ENCODE measurements around the gene FGG.

Gene FGG

GRCh38 chr4:154584259-154584658, 28.2 kb downstream of the FGG start:
- no peak for DNase-seq

- DNase-seq, result no peak
Observed at GRCh38 chr4:154583677-154584076, 28.8 kb downstream of the FGG start.

DNA sequence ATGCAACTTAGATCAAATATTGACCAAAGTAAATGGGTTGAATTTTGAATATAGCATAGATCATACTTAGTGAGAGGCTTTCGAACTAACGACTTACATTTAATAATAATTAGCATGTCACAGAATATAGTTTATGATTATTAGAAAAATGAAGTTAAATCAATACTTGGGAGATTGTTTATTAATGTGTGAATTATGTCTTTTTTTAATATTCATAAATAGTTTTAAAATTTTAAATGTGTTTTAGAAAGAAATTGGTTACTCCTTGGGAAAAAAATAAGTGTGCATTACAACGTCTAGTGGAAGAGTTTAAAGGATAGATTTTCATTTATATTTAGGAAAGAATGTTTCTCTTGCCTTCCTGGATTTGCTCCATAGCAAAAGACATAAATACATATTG, 29.2 kb downstream of the FGG start:
- no peak for DNase-seq

- no peak for DNase-seq
Observed at GRCh38 chr4:154582723-154583122, 29.7 kb downstream of the FGG start.

GRCh38 chr4:154579927-154580326, 32.5 kb downstream of the FGG start:
- DNase-seq, result no peak

GRCh38 chr4:154578919-154579318, 33.5 kb downstream of the FGG start:
- DNase-seq, result no peak

- DNase-seq, result no peak
Observed at GRCh38 chr4:154577324-154577723, 35.1 kb downstream of the FGG start.

GRCh38 chr4:154574311-154574710, 38.1 kb downstream of the FGG start:
- no peak for DNase-seq

- no peak for DNase-seq
Observed at GRCh38 chr4:154573190-154573870, 39.1 kb downstream of the FGG start.

- no peak for DNase-seq
Observed at GRCh38 chr4:154569584-154569983, 42.9 kb downstream of the FGG start.

DNA sequence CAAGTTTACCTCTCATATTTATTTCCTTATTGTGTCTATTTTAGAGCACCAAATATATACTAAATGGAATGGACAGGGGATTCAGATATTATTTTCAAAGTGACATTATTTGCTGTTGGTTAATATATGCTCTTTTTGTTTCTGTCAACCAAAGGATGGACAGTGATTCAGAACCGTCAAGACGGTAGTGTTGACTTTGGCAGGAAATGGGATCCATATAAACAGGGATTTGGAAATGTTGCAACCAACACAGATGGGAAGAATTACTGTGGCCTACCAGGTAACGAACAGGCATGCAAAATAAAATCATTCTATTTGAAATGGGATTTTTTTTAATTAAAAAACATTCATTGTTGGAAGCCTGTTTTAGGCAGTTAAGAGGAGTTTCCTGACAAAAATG, 43.4 kb downstream of the FGG start:
- no peak for DNase-seq

DNA sequence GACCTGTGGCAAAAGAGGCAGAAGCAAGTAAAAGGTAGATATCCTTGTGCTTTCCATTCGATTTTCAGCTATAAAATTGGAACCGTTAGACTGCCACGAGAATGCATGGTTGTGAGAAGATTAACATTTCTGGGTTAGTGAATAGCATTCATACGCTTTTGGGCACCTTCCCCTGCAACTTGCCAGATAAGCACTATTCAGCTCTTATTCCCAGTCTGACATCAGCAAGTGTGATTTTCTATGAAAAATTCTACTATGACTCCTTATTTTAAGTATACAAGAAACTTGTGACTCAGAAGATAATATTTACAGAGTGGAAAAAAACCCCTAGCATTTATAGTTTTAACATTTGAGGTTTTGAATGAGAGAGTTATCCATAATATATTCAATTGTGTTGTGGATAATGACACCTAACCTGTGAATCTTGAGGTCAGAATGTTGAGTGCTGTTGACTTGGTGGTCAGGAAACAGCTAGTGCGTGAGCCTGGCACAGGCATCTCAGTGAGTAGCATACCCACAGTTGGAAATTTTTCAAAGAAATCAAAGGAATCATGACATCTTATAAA, 45.7 kb downstream of the FGG start:
- no peak for DNase-seq

DNA sequence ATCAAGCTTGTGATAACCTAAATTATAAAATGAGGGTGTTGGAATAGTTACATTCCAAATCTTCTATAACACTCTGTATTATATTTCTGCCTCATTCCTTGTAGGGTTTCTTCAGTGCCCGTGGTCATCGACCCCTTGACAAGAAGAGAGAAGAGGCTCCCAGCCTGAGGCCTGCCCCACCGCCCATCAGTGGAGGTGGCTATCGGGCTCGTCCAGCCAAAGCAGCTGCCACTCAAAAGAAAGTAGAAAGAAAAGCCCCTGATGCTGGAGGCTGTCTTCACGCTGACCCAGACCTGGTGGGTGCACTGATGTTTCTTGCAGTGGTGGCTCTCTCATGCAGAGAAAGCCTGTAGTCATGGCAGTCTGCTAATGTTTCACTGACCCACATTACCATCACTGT, 46.8 kb downstream of the FGG start:
- DNase-seq, result no peak

- no peak for DNase-seq
Observed at GRCh38 chr4:154564311-154564710, 48.1 kb downstream of the FGG start.

- no peak for DNase-seq
Observed at GRCh38 chr4:154562697-154563254, 49.7 kb downstream of the FGG start, which contains the start of gene FGB. Gene FGB, plus strand, starts transcription at chr4:154563011. Its CDS starts 8 bp downstream, at chr4:154563019.

- no peak for DNase-seq
Observed at GRCh38 chr4:154560824-154561231, 51.6 kb downstream of the FGG start.

DNA sequence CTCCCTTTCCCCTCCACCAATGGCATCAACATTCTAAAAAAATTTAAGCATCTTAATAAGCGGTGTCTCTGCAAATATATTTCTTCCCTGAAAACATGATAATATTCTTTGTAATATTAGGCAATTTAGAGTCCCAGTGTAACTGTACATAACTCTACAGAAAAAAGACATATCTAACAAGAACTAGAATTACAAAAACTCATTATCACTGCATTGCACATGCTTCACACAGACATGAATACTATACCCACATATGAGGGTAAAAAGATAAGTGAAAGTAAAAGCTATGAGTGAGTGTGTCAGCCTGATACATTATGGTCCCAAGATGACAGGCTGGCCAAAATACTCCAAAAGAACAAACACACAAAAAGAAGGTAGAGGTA, 52.0 kb downstream of the FGG start:
- DNase-seq, result no peak

- DNase-seq, result no peak
Observed at GRCh38 chr4:154559494-154560418, 52.7 kb downstream of the FGG start.

- DNase-seq, result no peak
Observed at GRCh38 chr4:154559141-154559493, 53.3 kb downstream of the FGG start.

Data from NCI-H524 treated with DMSO at 0.1 percent for 48 hours (cell line).